WTC11 (cell line): ENCODE data around the gene PACSIN1. TPM values are rescaled to one million over a fixed set of nuclear protein-coding genes. Genes with fewer than 3 reads are reported as not detected.
A peak's percentile ranks its signal among the peaks of the same experiment; 100 is the strongest.

ENCODE experiments used
- ATAC-seq: fragments of 200-7000 bp; cut with Tn5 transposase; 2 replicates; pipeline ENCODE4 v1.10.0; 2021; ENCODE audit warnings: mild to moderate bottlenecking, moderate library complexity
- CTCF ChIA-PET: fragments of 300-600 bp; sonication (Branson Sonifier 250); formaldehyde crosslinking; loops from one replicate; lab custom pipeline; 2021; ENCODE audit warnings: antibody characterized with exemption; lab: Charles Lee
- POLR2A ChIA-PET: fragments of 350-600 bp; sonication (Branson Sonifier 250); formaldehyde crosslinking; loops from one replicate; lab custom pipeline; 2021; ENCODE audit warnings: antibody characterized with exemption; lab: Charles Lee
- DNase-seq: peaks from one replicate; pipeline ENCODE4 v3.0.0; 2021; ENCODE audit warnings: low spot score
- H3K27ac Mint-ChIP-seq: 2 replicates; pipeline ENCODE4 v1.8.0; 2021; ENCODE audit warnings: mixed read lengths
- H3K27me3 Mint-ChIP-seq: 2 replicates; pipeline ENCODE4 v1.8.0; 2021; ENCODE audit warnings: low read depth, mild to moderate bottlenecking, moderate library complexity, mixed read lengths
- H3K36me3 Mint-ChIP-seq: 2 replicates; pipeline ENCODE4 v1.8.0; 2021; ENCODE audit warnings: mixed read lengths
- H3K4me1 Mint-ChIP-seq: 2 replicates; pipeline ENCODE4 v1.8.0; 2022; ENCODE audit warnings: mixed read lengths
- H3K4me3 Mint-ChIP-seq: 2 replicates; pipeline ENCODE4 v1.8.0; 2021; ENCODE audit warnings: mild to moderate bottlenecking, moderate library complexity, mixed read lengths
- H3K9me3 Mint-ChIP-seq: 2 replicates; pipeline ENCODE4 v1.8.0; 2021; ENCODE audit warnings: mixed read lengths
- EMX1 ChIP-seq: fragments of 250-450 bp; sonication (Bioruptor Pico); IDR thresholded peaks from 2 replicates; pipeline ENCODE4 v1.8.0; 2021; ENCODE audit warnings: mild to moderate bottlenecking
- GABPB1 ChIP-seq: sonication (generic); formaldehyde crosslinking; IDR thresholded peaks from 2 replicates; pipeline ENCODE4 v1.8.1; 2023; ENCODE audit warnings: mild to moderate bottlenecking, missing genetic modification reagents
- NFYB ChIP-seq: sonication (generic); formaldehyde crosslinking; conservative IDR thresholded peaks from 2 replicates; pipeline ENCODE4 v1.8.0; 2022; ENCODE audit warnings: low read depth, missing genetic modification reagents
- NR1H2 ChIP-seq: sonication (generic); formaldehyde crosslinking; IDR thresholded peaks from 2 replicates; pipeline ENCODE4 v1.9.0; 2021; ENCODE audit warnings: mild to moderate bottlenecking, moderate library complexity, missing genetic modification reagents
- OVOL2 ChIP-seq: fragments of 250-450 bp; sonication (Bioruptor Pico); IDR thresholded peaks from 2 replicates; pipeline ENCODE4 v1.9.0; 2021; ENCODE audit warnings: mild to moderate bottlenecking, borderline replicate concordance
- SP1 ChIP-seq: sonication (generic); formaldehyde crosslinking; conservative IDR thresholded peaks from 2 replicates; pipeline ENCODE4 v1.8.1; 2022; ENCODE audit warnings: missing genetic modification reagents
- TCF7 ChIP-seq: sonication (generic); formaldehyde crosslinking; IDR thresholded peaks from 2 replicates; pipeline ENCODE4 v1.8.0; 2022; ENCODE audit warnings: mild to moderate bottlenecking, low read depth, missing genetic modification reagents, moderate library complexity
- TEAD4 ChIP-seq: sonication (generic); formaldehyde crosslinking; IDR thresholded peaks from 2 replicates; pipeline ENCODE4 v1.8.0; 2022; ENCODE audit warnings: mild to moderate bottlenecking, missing genetic modification reagents
- TP53 ChIP-seq: sonication (generic); formaldehyde crosslinking; IDR thresholded peaks from 2 replicates; pipeline ENCODE4 v1.8.1; 2023; ENCODE audit warnings: mild to moderate bottlenecking, missing genetic modification reagents
- ZNF232 ChIP-seq: sonication (generic); formaldehyde crosslinking; IDR thresholded peaks from 2 replicates; pipeline ENCODE4 v1.8.0; 2022; ENCODE audit warnings: mild to moderate bottlenecking, missing genetic modification reagents
- ZNF396 ChIP-seq: fragments of 250-450 bp; sonication (Bioruptor Pico); IDR thresholded peaks from 2 replicates; pipeline ENCODE4 v1.8.0; 2021; ENCODE audit warnings: mild to moderate bottlenecking, moderate library complexity, borderline replicate concordance
- total RNA-seq: library from RNA; stranded (reverse); gene quantifications from 3 replicates; pipeline ENCODE4 v1.2.3, GENCODE V29; 2021
- TF ChIP-seq, protein P1 (sequence below): sonication (generic); formaldehyde crosslinking; IDR thresholded peaks from 2 replicates; pipeline ENCODE4 v1.8.1; 2023; ENCODE audit warnings: mild to moderate bottlenecking, missing genetic modification reagents, moderate library complexity
- TF ChIP-seq, protein P2 (sequence below): sonication (generic); formaldehyde crosslinking; IDR thresholded peaks from 2 replicates; pipeline ENCODE4 v1.8.1; 2022; ENCODE audit warnings: mild to moderate bottlenecking, missing genetic modification reagents, moderate library complexity, borderline replicate concordance
- TF ChIP-seq, protein P3 (sequence below): sonication (generic); formaldehyde crosslinking; IDR thresholded peaks from 2 replicates; pipeline ENCODE4 v1.8.0; 2022; ENCODE audit warnings: mild to moderate bottlenecking, missing genetic modification reagents
- TF ChIP-seq, protein P4 (sequence below): sonication (generic); formaldehyde crosslinking; IDR thresholded peaks from 2 replicates; pipeline ENCODE4 v1.8.1; 2023; ENCODE audit warnings: mild to moderate bottlenecking, missing genetic modification reagents, borderline replicate concordance
- TF ChIP-seq, protein P5 (sequence below): sonication (generic); formaldehyde crosslinking; IDR thresholded peaks from 2 replicates; pipeline ENCODE4 v1.8.1; 2023; ENCODE audit warnings: mild to moderate bottlenecking, missing genetic modification reagents
- TF ChIP-seq, protein P6 (sequence below): sonication (generic); formaldehyde crosslinking; conservative IDR thresholded peaks from 2 replicates; pipeline ENCODE4 v1.8.1; 2023; ENCODE audit warnings: mild to moderate bottlenecking, low read depth, missing genetic modification reagents, moderate library complexity

Gene PACSIN1
- total RNA-seq, 1 experiment from 2014 or later = 12.6 TPM

DNA sequence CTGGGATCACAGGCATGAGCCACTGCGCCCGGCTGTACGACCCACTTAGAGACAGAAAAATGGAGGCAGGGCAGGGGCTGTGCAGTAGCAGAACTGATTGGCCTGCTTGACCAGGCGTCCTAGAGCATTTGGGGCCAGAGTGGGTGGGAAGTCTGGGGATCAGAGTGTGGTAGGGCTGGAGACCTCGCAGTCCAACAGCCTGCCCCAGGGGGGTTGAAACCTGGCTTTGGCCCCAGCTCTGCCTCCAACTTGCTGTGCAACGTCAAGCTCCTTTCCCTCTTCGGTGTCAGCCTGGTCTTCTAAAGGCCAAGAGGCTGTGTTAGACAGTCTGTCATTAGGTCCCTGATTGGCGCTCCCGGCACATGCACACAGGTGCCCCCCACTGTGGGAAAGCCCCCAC, 105.5 kb downstream of the PACSIN1 start:
- Mint-ChIP-seq H3K27ac (0 out of 2 replicates have a peak overlapping the region, but pooled peaks have one; percentile 8), H3K27me3 (no peaks in the 10 kb centered on the region; the same call in 1 of the 2 replicates), H3K9me3 (no peaks in the 10 kb centered on the region), H3K36me3 (no peaks in the 10 kb centered on the region), H3K4me1 (peaks cover 21% of the 10 kb centered on the region), H3K4me3 (no peak overlapping the region)
- ATAC-seq = no peak
- TF ChIP-seq, protein P1, sequence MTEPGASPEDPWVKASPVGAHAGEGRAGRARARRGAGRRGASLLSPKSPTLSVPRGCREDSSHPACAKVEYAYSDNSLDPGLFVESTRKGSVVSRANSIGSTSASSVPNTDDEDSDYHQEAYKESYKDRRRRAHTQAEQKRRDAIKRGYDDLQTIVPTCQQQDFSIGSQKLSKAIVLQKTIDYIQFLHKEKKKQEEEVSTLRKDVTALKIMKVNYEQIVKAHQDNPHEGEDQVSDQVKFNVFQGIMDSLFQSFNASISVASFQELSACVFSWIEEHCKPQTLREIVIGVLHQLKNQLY (CRISPR knock-in tag) = no peak
- 0 out of 2 replicates have a peak, but pooled peaks have one; percentile 40 for TF ChIP-seq TCF7 (CRISPR knock-in tag)
- POLR2A ChIA-PET = no interaction called here
- DNase-seq = no peak
- CTCF ChIA-PET = interaction anchor here (0.7 to 1.6 kb wide), 3 partner anchors 38 to 124 kb away, joined by 4 to 6 read pairs (median 5); no protein-coding TSS in a partner anchor

DNA sequence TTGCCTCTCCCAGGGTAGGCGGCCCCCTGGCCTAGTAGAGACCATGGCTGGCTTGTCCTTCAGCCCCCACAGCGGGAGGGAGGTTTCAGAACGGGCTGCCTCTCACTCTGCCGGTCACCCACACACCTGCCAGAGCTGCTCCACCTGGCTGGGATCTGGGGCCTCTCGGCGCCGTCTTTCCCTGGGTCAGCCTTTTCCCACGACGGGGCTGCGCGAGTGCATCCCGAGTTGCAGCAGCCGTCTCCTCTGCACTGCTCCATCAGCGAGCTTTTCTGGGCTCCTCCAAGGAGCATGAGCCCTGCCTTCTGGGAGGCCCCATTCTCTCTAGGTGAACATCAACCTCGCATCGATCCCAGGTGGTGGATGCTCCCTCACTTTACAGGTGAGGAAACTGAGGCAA, 106.1 kb downstream of the PACSIN1 start:
- CTCF ChIA-PET = interaction anchor here (0.8 to 1.6 kb wide), 3 partner anchors 12 to 112 kb away, joined by 3 to 6 read pairs (median 5); no protein-coding TSS in a partner anchor
- Mint-ChIP-seq H3K4me1 (peaks cover 22% of the 10 kb centered on the region), H3K9me3 (no peaks in the 10 kb centered on the region), H3K27ac (peak overlapping the region; percentile 66; the same call in 1 of the 2 replicates), H3K27me3 (no peaks in the 10 kb centered on the region; the same call in 1 of the 2 replicates), H3K36me3 (no peaks in the 10 kb centered on the region), H3K4me3 (no peak overlapping the region)
- ATAC-seq (no peak), DNase-seq (no peak)
- TF ChIP-seq ZNF232 (CRISPR knock-in tag) (no peak), NFYB (no peak), TEAD4 (CRISPR knock-in tag) (no peak), OVOL2 (CRISPR knock-in tag) (no peak), EMX1 (CRISPR knock-in tag) (no peak), ZNF396 (no peak), TP53 (CRISPR knock-in tag) (no peak)
- TF ChIP-seq, protein P2, sequence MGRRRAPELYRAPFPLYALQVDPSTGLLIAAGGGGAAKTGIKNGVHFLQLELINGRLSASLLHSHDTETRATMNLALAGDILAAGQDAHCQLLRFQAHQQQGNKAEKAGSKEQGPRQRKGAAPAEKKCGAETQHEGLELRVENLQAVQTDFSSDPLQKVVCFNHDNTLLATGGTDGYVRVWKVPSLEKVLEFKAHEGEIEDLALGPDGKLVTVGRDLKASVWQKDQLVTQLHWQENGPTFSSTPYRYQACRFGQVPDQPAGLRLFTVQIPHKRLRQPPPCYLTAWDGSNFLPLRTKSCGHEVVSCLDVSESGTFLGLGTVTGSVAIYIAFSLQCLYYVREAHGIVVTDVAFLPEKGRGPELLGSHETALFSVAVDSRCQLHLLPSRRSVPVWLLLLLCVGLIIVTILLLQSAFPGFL (CRISPR knock-in tag) = no peak
- TF ChIP-seq, protein P3, sequence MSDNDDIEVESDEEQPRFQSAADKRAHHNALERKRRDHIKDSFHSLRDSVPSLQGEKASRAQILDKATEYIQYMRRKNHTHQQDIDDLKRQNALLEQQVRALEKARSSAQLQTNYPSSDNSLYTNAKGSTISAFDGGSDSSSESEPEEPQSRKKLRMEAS = no peak
- POLR2A ChIA-PET = no interaction called here

DNA sequence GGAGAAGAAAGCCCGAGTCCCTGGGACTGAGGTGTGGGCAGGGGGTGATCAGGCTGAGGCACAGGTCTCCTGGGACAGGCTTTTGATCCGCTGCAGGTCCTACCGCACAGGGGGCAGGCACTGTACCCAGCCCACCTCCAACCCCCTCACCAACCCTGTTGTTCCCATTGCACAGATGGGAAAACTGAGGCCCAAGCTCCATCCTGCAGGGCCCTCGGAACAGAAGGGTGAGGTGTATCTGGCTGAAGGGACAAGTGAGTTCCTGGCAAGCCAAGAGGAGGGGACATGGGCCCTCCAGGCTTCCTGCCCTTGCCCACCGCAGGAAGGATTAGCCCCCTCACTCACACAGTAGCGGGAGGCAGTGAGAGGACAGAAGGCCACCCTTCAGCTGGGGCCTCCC, 106.7 kb downstream of the PACSIN1 start:
- Mint-ChIP-seq H3K36me3 (no peaks in the 10 kb centered on the region), H3K9me3 (no peaks in the 10 kb centered on the region), H3K4me3 (no peak overlapping the region), H3K27me3 (no peaks in the 10 kb centered on the region; the same call in 1 of the 2 replicates), H3K4me1 (peaks cover 22% of the 10 kb centered on the region), H3K27ac (no peak overlapping the region)
- ChIA-PET POLR2A (no interaction called here), CTCF (interaction anchor here (0.8 to 1.5 kb wide), 2 partner anchors 11 to 37 kb away, joined by 3 to 5 read pairs; no protein-coding TSS in a partner anchor)
- ATAC-seq (no peak), DNase-seq (no peak)
- TF ChIP-seq NR1H2 (CRISPR knock-in tag) (no peak), SP1 (no peak), ZNF232 (CRISPR knock-in tag) (no peak), GABPB1 (CRISPR knock-in tag) (no peak)
- TF ChIP-seq, protein P4, sequence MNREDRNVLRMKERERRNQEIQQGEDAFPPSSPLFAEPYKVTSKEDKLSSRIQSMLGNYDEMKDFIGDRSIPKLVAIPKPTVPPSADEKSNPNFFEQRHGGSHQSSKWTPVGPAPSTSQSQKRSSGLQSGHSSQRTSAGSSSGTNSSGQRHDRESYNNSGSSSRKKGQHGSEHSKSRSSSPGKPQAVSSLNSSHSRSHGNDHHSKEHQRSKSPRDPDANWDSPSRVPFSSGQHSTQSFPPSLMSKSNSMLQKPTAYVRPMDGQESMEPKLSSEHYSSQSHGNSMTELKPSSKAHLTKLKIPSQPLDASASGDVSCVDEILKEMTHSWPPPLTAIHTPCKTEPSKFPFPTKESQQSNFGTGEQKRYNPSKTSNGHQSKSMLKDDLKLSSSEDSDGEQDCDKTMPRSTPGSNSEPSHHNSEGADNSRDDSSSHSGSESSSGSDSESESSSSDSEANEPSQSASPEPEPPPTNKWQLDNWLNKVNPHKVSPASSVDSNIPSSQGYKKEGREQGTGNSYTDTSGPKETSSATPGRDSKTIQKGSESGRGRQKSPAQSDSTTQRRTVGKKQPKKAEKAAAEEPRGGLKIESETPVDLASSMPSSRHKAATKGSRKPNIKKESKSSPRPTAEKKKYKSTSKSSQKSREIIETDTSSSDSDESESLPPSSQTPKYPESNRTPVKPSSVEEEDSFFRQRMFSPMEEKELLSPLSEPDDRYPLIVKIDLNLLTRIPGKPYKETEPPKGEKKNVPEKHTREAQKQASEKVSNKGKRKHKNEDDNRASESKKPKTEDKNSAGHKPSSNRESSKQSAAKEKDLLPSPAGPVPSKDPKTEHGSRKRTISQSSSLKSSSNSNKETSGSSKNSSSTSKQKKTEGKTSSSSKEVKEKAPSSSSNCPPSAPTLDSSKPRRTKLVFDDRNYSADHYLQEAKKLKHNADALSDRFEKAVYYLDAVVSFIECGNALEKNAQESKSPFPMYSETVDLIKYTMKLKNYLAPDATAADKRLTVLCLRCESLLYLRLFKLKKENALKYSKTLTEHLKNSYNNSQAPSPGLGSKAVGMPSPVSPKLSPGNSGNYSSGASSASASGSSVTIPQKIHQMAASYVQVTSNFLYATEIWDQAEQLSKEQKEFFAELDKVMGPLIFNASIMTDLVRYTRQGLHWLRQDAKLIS (CRISPR knock-in tag) = no peak
- TF ChIP-seq, protein P5, sequence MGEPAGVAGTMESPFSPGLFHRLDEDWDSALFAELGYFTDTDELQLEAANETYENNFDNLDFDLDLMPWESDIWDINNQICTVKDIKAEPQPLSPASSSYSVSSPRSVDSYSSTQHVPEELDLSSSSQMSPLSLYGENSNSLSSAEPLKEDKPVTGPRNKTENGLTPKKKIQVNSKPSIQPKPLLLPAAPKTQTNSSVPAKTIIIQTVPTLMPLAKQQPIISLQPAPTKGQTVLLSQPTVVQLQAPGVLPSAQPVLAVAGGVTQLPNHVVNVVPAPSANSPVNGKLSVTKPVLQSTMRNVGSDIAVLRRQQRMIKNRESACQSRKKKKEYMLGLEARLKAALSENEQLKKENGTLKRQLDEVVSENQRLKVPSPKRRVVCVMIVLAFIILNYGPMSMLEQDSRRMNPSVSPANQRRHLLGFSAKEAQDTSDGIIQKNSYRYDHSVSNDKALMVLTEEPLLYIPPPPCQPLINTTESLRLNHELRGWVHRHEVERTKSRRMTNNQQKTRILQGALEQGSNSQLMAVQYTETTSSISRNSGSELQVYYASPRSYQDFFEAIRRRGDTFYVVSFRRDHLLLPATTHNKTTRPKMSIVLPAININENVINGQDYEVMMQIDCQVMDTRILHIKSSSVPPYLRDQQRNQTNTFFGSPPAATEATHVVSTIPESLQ (CRISPR knock-in tag) = no peak
- TF ChIP-seq, protein P6, sequence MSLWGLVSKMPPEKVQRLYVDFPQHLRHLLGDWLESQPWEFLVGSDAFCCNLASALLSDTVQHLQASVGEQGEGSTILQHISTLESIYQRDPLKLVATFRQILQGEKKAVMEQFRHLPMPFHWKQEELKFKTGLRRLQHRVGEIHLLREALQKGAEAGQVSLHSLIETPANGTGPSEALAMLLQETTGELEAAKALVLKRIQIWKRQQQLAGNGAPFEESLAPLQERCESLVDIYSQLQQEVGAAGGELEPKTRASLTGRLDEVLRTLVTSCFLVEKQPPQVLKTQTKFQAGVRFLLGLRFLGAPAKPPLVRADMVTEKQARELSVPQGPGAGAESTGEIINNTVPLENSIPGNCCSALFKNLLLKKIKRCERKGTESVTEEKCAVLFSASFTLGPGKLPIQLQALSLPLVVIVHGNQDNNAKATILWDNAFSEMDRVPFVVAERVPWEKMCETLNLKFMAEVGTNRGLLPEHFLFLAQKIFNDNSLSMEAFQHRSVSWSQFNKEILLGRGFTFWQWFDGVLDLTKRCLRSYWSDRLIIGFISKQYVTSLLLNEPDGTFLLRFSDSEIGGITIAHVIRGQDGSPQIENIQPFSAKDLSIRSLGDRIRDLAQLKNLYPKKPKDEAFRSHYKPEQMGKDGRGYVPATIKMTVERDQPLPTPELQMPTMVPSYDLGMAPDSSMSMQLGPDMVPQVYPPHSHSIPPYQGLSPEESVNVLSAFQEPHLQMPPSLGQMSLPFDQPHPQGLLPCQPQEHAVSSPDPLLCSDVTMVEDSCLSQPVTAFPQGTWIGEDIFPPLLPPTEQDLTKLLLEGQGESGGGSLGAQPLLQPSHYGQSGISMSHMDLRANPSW (CRISPR knock-in tag) = no peak
